ENCODE results near the gene PNPLA4.

Gene PNPLA4

DNA sequence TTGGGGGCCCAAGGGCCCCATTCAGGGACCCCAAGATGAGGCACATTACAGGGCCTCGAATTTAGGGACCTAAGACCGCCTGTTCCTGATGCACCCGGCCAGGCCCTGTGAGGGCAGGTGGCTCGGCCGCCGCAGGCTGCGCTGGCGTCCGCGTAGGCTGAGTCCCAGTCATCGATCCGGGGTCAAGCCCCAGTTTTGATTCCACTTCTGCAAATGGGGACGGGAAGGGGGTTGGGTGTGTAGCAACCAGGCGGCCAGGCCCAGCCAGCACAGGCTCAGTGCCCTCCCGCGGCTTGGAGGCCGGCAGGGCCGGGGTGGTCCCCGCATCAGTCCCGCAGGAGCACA is 327 bp downstream of the PNPLA4 start:
- Histone ChIP-seq H3K4me1 (ENCODE audit: control insufficient read depth in 1 of 2, insufficient read depth in 2 of 2, low read length in 2 of 2) (peaks cover 3 to 5% of the 10 kb centered on the region in 2 experiments), H3K23ac (ENCODE audit: low read length) (no peak overlapping the region), H3K18ac (ENCODE audit: low read length) (peak overlapping the region; percentile 67), H3K9ac (ENCODE audit: low read length) (peak overlapping the region; percentile 93), H3K27me3 (ENCODE audit: insufficient read depth, low read length) (no peaks in the 10 kb centered on the region), H4K91ac (ENCODE audit: low read depth, low read length) (peak overlapping the region; percentile 45), H4K12ac (ENCODE audit: low read depth, low read length) (peak overlapping the region; percentile 85), H3K79me2 (ENCODE audit: control insufficient read depth, insufficient read depth, low read length, poor library complexity) (no peaks in the 10 kb centered on the region), H2BK120ac (ENCODE audit: insufficient read depth, low read length, poor library complexity) (peak overlapping the region; percentile 14), H3K14ac (ENCODE audit: low read length) (peak overlapping the region; percentile 86), H2BK5ac (ENCODE audit: low read depth, low read length, poor library complexity) (no peak overlapping the region), H2AK5ac (ENCODE audit: low read length) (peak overlapping the region; percentile 82), H2AFZ (ENCODE audit: insufficient read depth, low read length, poor library complexity) (peak overlapping the region; percentile 48), H2BK12ac (ENCODE audit: low read length) (no peak overlapping the region), H3K79me1 (ENCODE audit: low read length) (peaks cover 9% of the 10 kb centered on the region), H3K9me3 (ENCODE audit: insufficient read depth, low read depth, low read length) (no peaks in the 10 kb centered on the region), H3K4me2 (ENCODE audit: low read length) (peak overlapping the region; percentile 92), H3K4ac (ENCODE audit: low read depth, low read length) (peak overlapping the region; percentile 29), H3K36me3 (ENCODE audit: control insufficient read depth in 1 of 2, insufficient read depth in 2 of 2, low read length in 2 of 2) (no peaks in the 10 kb centered on the region), H3K4me3 (ENCODE audit: low read depth, low read length) (peak overlapping the region; percentile 77), H3K27ac (ENCODE audit: low read depth, low read length) (peak overlapping the region; percentile 49), H4K8ac (ENCODE audit: low read depth, low read length) (peak overlapping the region; percentile 76)
- WGBS (ENCODE audit: extremely low coverage, insufficient coverage, insufficient read length), result no CpG with 5 or more reads among the region's 20 CpGs
- no peak for DNase-seq

DNA sequence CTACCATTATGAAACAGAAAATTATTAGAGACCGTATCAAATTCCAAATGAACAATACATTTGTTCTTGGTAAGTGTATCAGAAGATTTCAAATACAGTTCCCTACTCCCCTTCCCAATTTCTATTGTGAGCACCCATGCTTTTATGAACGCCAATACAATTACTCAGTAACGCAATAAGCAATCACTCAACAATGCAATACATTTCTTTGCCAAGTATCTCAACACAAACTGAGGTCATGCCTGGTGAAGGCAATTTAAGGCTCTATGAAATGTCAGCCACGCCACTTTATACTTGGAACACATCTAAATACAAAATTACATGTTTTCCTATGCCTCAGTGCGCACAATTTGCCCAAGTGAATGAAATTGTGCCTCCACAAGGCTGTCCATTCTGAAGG is 712 bp downstream of the PNPLA4 start:
- Histone ChIP-seq H3K27me3 (ENCODE audit: insufficient read depth, low read length) (no peaks in the 10 kb centered on the region), H3K36me3 (ENCODE audit: control insufficient read depth in 1 of 2, insufficient read depth in 2 of 2, low read length in 2 of 2) (no peaks in the 10 kb centered on the region), H4K91ac (ENCODE audit: low read depth, low read length) (peak overlapping the region; percentile 45), H3K9me3 (ENCODE audit: insufficient read depth, low read depth, low read length) (no peaks in the 10 kb centered on the region), H3K4ac (ENCODE audit: low read depth, low read length) (no peak overlapping the region), H2AFZ (ENCODE audit: insufficient read depth, low read length, poor library complexity) (no peak overlapping the region), H2BK12ac (ENCODE audit: low read length) (no peak overlapping the region), H4K12ac (ENCODE audit: low read depth, low read length) (peak overlapping the region; percentile 85), H3K27ac (ENCODE audit: low read depth, low read length) (peak overlapping the region; percentile 49), H2AK5ac (ENCODE audit: low read length) (no peak overlapping the region), H3K14ac (ENCODE audit: low read length) (no peak overlapping the region), H3K4me3 (ENCODE audit: low read depth, low read length) (peak overlapping the region; percentile 77), H3K79me2 (ENCODE audit: control insufficient read depth, insufficient read depth, low read length, poor library complexity) (no peaks in the 10 kb centered on the region), H3K4me2 (ENCODE audit: low read length) (peak overlapping the region; percentile 92), H2BK120ac (ENCODE audit: insufficient read depth, low read length, poor library complexity) (peak overlapping the region; percentile 14), H3K9ac (ENCODE audit: low read length) (peak overlapping the region; percentile 93), H3K18ac (ENCODE audit: low read length) (no peak overlapping the region), H3K4me1 (ENCODE audit: control insufficient read depth in 1 of 2, insufficient read depth in 2 of 2, low read length in 2 of 2) (peaks cover 3 to 5% of the 10 kb centered on the region in 2 experiments), H2BK5ac (ENCODE audit: low read depth, low read length, poor library complexity) (no peak overlapping the region), H3K79me1 (ENCODE audit: low read length) (peaks cover 9% of the 10 kb centered on the region), H3K23ac (ENCODE audit: low read length) (no peak overlapping the region), H4K8ac (ENCODE audit: low read depth, low read length) (peak overlapping the region; percentile 76)
- peak in 1 of 2 donors; percentile 16 for DNase-seq
- whole genome bisulfite sequencing (ENCODE audit: extremely low coverage, insufficient coverage, insufficient read length), result no CpG with 5 or more reads among the region's 5 CpGs

DNA sequence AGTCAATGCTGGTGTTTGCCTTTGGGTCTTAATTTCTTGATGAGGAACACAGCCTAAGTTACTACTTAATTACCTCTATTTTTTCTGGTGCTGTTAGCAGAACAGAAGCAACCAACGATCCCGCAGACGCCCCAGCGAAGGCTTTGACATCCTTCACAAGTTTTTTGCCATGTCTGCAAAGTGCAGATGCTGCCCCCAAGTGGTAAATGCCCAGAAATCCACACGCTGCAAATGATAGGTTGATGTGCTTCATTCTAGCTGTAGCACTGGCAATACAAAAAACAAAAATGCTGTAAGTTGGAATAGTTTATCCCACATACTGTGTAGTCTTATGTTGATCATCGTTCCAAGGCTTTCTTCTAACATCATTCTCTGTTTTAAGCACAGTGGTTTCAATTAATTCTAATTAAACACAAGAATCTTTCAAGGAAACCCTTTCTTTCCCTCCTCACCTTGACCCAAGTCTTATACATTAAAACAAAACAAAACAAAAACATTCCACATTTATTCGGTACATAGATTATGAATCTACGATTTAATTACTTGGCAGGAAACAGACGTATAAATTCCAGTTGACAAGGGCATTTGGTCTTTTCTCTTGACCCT is 1.2 kb downstream of the PNPLA4 start:
- Histone ChIP-seq H2BK5ac (ENCODE audit: low read depth, low read length, poor library complexity) (no peak overlapping the region), H2AFZ (ENCODE audit: insufficient read depth, low read length, poor library complexity) (no peak overlapping the region), H4K91ac (ENCODE audit: low read depth, low read length) (no peak overlapping the region), H3K4me2 (ENCODE audit: low read length) (no peak overlapping the region), H3K9me3 (ENCODE audit: insufficient read depth, low read depth, low read length) (no peaks in the 10 kb centered on the region), H3K9ac (ENCODE audit: low read length) (no peak overlapping the region), H4K8ac (ENCODE audit: low read depth, low read length) (no peak overlapping the region), H3K79me2 (ENCODE audit: control insufficient read depth, insufficient read depth, low read length, poor library complexity) (no peaks in the 10 kb centered on the region), H3K23ac (ENCODE audit: low read length) (no peak overlapping the region), H4K12ac (ENCODE audit: low read depth, low read length) (no peak overlapping the region), H3K4ac (ENCODE audit: low read depth, low read length) (no peak overlapping the region), H2AK5ac (ENCODE audit: low read length) (no peak overlapping the region), H3K27ac (ENCODE audit: low read depth, low read length) (no peak overlapping the region), H3K27me3 (ENCODE audit: insufficient read depth, low read length) (no peaks in the 10 kb centered on the region), H3K14ac (ENCODE audit: low read length) (no peak overlapping the region), H2BK12ac (ENCODE audit: low read length) (no peak overlapping the region), H2BK120ac (ENCODE audit: insufficient read depth, low read length, poor library complexity) (no peak overlapping the region), H3K79me1 (ENCODE audit: low read length) (peaks cover 9% of the 10 kb centered on the region), H3K4me1 (ENCODE audit: control insufficient read depth in 1 of 2, insufficient read depth in 2 of 2, low read length in 2 of 2) (peaks cover 3 to 5% of the 10 kb centered on the region in 2 experiments), H3K18ac (ENCODE audit: low read length) (no peak overlapping the region), H3K4me3 (ENCODE audit: low read depth, low read length) (no peak overlapping the region), H3K36me3 (ENCODE audit: control insufficient read depth in 1 of 2, insufficient read depth in 2 of 2, low read length in 2 of 2) (no peaks in the 10 kb centered on the region)
- DNase-seq, result peak; percentile 35 to 80
- 100% methylated on average over 1 of the region's 9 CpGs for WGBS (ENCODE audit: extremely low coverage, insufficient coverage, insufficient read length)

DNA sequence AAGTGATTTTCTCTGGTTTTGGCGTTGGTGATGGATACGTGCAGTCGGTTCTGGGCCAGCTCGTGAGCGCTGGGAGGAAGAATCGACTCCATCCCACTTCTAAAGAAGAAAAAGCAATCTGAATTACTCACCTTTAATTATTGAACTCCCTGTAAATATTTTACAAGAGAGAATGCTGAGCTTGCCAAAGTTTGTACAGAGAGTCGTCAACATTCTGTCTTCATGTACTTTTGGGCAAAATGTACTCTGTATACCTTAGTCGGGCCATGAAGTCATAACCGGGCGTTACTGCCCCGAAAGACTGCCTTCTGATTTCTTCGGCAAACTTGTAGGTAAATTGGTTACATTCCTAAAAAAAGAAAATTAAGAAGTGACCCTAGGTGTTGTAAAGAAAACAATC is 5.5 kb downstream of the PNPLA4 start:
- H3K27me3 ChIP-seq (ENCODE audit: insufficient read depth, low read length), result no peaks in the 10 kb centered on the region

More for the DNA sequence above, 5.5 kb downstream of the PNPLA4 start:
- Histone ChIP-seq H2BK5ac (ENCODE audit: low read depth, low read length, poor library complexity) (no peak overlapping the region), H3K4me2 (ENCODE audit: low read length) (no peak overlapping the region), H4K8ac (ENCODE audit: low read depth, low read length) (no peak overlapping the region), H2AFZ (ENCODE audit: insufficient read depth, low read length, poor library complexity) (no peak overlapping the region), H3K36me3 (ENCODE audit: control insufficient read depth in 1 of 2, insufficient read depth in 2 of 2, low read length in 2 of 2) (peaks cover 2% of the 10 kb centered on the region in 2 experiments), H3K4ac (ENCODE audit: low read depth, low read length) (no peak overlapping the region), H3K79me2 (ENCODE audit: control insufficient read depth, insufficient read depth, low read length, poor library complexity) (no peaks in the 10 kb centered on the region), H3K9me3 (ENCODE audit: insufficient read depth, low read depth, low read length) (no peaks in the 10 kb centered on the region), H4K91ac (ENCODE audit: low read depth, low read length) (no peak overlapping the region), H2BK12ac (ENCODE audit: low read length) (no peak overlapping the region), H3K4me1 (ENCODE audit: control insufficient read depth in 1 of 2, insufficient read depth in 2 of 2, low read length in 2 of 2) (peaks cover 0 to 3% of the 10 kb centered on the region in 2 experiments), H4K12ac (ENCODE audit: low read depth, low read length) (no peak overlapping the region), H3K4me3 (ENCODE audit: low read depth, low read length) (no peak overlapping the region), H2BK120ac (ENCODE audit: insufficient read depth, low read length, poor library complexity) (no peak overlapping the region), H2AK5ac (ENCODE audit: low read length) (no peak overlapping the region), H3K27ac (ENCODE audit: low read depth, low read length) (no peak overlapping the region), H3K23ac (ENCODE audit: low read length) (no peak overlapping the region), H3K18ac (ENCODE audit: low read length) (no peak overlapping the region), H3K14ac (ENCODE audit: low read length) (no peak overlapping the region), H3K9ac (ENCODE audit: low read length) (no peak overlapping the region), H3K79me1 (ENCODE audit: low read length) (no peaks in the 10 kb centered on the region)
- DNase-seq, result no peak
- WGBS (ENCODE audit: extremely low coverage, insufficient coverage, insufficient read length), result no CpG with 5 or more reads among the region's 12 CpGs

All from trophoblast cell (in vitro differentiated cells and primary cell).